ENCODE measurements around the gene ST7L.
"Not testable (repeated sequence)": the region's sequence is repeated elsewhere in the genome, so short reads cannot be mapped to it uniquely, and the experiment has no call there.

ST7L gene

GRCh38 chr1:112513112-112513870 lies 105.7 kb downstream of the ST7L start:
- no peak for DNase-seq

GRCh38 chr1:112511897-112512296 lies 107.0 kb downstream of the ST7L start:
- DNase-seq, result no peak

DNA sequence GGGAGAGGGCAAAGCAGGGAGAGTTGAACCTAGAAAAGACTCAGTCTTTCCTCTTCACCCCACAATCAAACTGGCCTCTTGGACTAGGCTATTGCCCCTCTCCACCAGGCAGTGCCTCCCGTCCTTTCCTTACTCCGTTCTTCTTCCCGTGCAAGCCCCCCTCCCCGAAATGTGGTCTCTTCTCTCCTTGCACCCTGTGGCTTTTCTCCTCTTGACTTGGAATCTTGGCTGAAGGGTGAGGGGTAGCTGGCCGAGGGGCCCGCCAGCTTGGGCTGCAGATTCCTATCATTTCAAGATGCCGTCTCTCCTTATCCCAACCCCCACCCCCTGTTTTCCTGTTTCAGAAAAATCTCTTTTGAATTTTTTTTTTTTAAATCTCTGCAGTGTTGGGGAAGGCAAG lies 108.6 kb downstream of the ST7L start:
- DNase-seq, result no peak

DNA sequence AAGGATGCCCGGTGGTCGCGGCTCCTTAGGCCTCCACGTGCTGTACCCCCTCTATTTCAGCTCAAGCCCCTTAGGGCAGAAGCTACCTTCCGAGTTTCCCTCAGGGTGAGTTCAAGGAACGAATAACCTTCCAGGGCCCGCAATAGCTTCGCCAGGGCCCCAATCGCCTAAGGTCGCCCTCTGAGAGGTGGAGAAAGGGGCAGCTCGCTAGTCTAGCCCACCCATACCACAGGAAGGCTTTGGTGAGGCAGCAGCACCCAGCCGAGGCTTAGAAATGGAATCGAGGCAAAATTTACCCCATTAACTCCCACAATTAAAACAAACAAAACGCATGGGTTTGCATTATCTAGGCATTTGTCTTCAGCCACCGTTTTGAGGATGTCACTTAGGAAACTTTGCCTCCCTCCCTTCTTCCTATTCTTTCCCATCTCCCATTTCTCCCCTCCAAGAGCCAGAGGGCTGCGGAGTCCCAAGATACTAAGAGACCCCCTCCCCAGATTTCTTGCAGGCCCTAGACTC lies 109.2 kb downstream of the ST7L start:
- DNase-seq, result no peak

- no peak for DNase-seq
Observed at GRCh38 chr1:112509005-112509659, 109.8 kb downstream of the ST7L start.

DNA sequence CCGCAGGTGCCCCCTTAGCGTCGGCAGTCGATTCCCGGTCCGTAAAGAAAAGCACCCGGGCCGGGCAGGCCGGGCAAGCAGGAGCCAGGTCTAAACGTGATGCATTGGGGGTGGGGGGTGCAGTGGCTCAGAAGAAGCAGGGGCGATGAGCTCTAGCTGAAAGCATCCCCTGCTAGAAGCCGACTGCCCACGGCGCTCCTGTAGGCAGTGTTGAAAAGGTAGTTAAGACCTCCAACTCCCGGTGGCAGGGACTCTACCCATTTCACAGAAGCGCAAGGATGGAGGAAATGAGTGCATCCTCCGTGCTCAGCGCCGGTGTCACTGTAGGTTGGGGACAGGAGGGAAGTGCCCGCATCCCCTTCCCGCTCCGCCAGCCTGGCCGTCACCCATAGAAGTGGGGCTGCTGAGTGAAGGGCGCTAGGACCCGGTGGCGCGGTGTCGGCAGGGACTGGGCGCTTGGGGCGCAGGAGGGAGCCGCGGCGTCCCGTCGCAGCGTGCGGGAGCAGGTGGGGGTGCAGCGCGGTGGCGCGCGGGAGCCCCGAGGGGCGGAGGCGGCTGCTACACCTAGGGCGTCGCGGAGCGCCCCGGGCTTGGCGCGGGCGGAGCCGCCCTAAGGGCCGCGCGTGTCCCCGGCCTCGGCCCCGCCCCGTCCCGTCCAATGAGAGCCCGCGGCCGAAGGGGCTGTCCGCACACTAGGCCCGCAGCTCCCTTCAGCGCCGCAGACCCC lies 110.5 kb downstream of the ST7L start, which contains the start of gene WNT2B:
TSS of gene WNT2B (plus strand) at position 688 of the 727 bp plus-strand sequence. CDS start 298 bp downstream, outside the sequence.
- DNase-seq, result peak in 1 of 2 experiments; percentile 17

GRCh38 chr1:112507921-112508277 lies 111.0 kb downstream of the ST7L start:
- DNase-seq, result no peak

- no peak for DNase-seq
Observed at GRCh38 chr1:112507336-112507735, 111.6 kb downstream of the ST7L start.

DNA sequence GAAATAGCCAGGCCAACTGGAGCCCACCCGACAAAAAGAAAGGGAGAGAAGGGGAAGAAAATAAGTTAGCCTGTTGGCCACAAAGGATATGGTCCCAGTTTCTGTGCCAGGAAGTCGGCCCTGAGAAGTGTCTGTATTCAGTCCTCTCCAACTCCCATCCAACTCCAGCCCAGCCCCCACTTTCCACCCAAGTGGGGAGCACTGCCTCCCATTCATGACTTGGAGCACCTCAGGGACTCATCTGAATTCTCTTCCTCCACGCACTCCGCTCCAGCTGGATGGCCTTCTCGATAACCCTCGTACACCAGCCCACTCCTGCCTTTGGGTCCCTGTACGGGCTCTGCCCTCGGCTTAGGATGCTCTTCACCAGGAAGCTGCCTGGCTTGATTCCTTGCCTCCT lies 112.2 kb downstream of the ST7L start:
- DNase-seq, result no peak

- DNase-seq, result no peak
Observed at GRCh38 chr1:112506306-112506705, 112.6 kb downstream of the ST7L start.

GRCh38 chr1:112505878-112506277 lies 113.1 kb downstream of the ST7L start:
- DNase-seq, result no peak

DNA sequence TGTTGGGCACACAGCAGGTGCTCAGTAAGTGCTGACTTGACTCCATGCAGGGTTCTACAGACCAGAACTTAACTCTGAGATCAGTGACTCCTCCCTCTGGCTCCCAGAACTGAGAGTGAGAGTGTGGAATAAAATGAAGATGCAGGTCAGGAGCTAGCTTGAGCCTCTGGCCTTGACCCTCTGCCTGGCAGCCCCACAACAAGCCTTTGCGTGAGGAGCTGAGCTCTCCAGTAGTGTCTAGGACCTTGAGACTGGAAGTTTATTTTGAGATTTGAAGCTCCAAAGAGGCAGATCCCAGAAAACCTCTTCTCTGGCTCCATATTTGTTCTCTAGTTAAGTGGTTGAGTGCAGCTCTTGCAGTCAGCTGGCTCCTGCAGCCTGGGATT lies 113.5 kb downstream of the ST7L start:
- DNase-seq, result no peak

DNA sequence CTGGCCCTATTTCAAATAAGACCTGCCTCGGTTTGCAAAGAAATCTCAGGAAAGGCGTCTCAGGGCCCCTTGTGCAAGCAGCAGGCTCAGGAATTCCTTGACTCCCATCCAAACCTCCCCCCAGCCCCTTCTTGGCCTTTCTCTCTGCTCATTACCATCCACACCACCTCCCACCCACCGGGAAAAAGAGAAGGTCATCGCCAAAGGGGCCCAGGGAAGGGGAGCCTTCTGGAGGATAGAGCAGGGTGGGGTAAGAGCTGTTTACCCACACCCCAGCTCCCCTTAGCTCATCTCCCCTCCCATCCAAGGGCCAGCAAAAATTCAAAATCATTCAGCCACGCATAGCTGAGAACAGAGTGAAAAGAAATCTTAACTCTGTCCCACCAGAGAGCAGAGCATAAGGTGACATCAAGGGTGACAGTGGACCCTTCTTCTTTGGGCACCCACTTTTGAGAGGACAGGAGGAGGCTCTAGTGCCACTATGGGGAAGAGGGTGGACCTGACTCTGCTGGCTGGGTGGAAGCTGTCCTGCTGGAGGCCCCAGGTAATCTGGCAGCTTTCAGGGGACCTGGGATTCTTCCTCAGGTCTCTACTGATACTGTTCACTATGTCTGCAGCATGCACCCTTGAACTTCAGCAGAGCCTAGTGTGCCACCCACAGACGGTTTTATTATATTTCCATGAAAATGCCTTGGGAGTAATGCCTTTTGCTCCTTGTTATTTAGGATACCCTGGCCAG lies 114.1 kb downstream of the ST7L start:
- DNase-seq, result no peak

- no peak for DNase-seq
Observed at GRCh38 chr1:112504001-112504660, 114.8 kb downstream of the ST7L start.

- no peak for DNase-seq
Observed at GRCh38 chr1:112502826-112503225, 116.1 kb downstream of the ST7L start.

- peak; percentile 11 to 53 for DNase-seq
Observed at GRCh38 chr1:112501810-112502641, 116.9 kb downstream of the ST7L start.

GRCh38 chr1:112496290-112496689 lies 122.7 kb downstream of the ST7L start:
- no peak for DNase-seq

GRCh38 chr1:112493351-112493750 lies 125.6 kb downstream of the ST7L start:
- DNase-seq, result no peak

GRCh38 chr1:112492076-112492475 lies 126.9 kb downstream of the ST7L start:
- no peak for DNase-seq

- DNase-seq, result no peak
Observed at GRCh38 chr1:112488141-112488540, 130.8 kb downstream of the ST7L start.

- not testable (repeated sequence) for DNase-seq
Observed at GRCh38 chr1:112487686-112488085, 131.3 kb downstream of the ST7L start.
